GM13976 (cell line): Measurements from ENCODE around the gene LFNG.

Experiments
- DNase-seq: peaks from one replicate; pipeline ENCODE4 v3.0.0; 2012; ENCODE audit warnings: low spot score
- in situ Hi-C: fragments of 300-500 bp; cut with MboI; formaldehyde crosslinking; loops from one replicate; pipeline ENCODE4 v1.12.0; 2022; ENCODE audit warnings: low sequenced_read_pairs, mixed read lengths, inconsistent platforms; ENCODE audit not compliant: unreplicated experiment
- TF ChIP-seq, protein P1 (sequence below): IDR thresholded peaks from 2 replicates; pipeline ENCODE4 v1.5.1; 2012; ENCODE audit warnings: borderline replicate concordance, mild to moderate bottlenecking; ENCODE audit not compliant: insufficient read depth; ENCODE audit errors: extremely low read depth, missing control alignments, control extremely low read depth

The LFNG gene

GRCh38 chr7:2551418-2551817 lies 31.8 kb downstream of the LFNG start:
- DNase-seq = no peak
- in situ Hi-C loops = no loop called here
- TF ChIP-seq, protein P1, sequence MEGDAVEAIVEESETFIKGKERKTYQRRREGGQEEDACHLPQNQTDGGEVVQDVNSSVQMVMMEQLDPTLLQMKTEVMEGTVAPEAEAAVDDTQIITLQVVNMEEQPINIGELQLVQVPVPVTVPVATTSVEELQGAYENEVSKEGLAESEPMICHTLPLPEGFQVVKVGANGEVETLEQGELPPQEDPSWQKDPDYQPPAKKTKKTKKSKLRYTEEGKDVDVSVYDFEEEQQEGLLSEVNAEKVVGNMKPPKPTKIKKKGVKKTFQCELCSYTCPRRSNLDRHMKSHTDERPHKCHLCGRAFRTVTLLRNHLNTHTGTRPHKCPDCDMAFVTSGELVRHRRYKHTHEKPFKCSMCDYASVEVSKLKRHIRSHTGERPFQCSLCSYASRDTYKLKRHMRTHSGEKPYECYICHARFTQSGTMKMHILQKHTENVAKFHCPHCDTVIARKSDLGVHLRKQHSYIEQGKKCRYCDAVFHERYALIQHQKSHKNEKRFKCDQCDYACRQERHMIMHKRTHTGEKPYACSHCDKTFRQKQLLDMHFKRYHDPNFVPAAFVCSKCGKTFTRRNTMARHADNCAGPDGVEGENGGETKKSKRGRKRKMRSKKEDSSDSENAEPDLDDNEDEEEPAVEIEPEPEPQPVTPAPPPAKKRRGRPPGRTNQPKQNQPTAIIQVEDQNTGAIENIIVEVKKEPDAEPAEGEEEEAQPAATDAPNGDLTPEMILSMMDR = no peak

GRCh38 chr7:2553108-2553507 lies 33.5 kb downstream of the LFNG start:
- in situ Hi-C loops = no loop called here
- TF ChIP-seq, protein P1 = no peak
- no peak for DNase-seq

DNA sequence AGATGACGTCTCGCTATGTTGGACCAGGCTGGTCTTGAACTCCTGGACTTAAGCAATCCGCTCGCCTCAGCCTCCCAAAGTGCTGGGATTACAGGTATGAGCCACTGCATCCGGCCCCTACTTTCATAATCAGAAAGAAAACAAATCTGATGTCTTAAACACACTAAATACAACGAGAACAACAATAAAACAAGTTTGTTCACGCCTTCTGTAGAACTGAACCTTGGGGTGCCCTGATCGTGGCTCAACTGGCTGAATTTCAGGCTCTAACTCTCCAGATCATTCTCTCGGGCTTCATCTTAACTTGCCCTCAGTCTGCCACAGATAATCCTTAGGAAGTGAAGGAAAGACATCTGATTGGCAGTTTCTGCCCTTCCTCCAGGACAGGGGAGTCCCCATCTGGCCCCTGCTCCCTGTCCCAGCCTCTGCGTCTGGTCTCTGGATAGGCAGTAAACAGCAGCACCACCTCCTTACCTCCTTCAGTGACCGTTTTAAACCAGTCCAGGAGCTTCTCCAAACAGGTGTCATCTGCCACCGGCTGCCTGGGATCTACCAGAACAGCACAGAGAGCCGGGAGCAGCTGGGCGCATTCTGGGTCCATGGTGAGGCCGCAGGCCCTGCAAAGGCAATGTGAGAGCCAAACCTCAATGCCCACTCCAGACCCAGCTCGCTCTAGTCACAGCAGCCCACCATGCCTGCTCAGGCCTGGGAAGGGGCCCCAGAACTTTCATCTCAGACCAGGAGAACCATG lies 34.4 kb downstream of the LFNG start:
- in situ Hi-C loops = no loop called here
- no peak for DNase-seq
- TF ChIP-seq, protein P1 = no peak

- in situ Hi-C loops = no loop called here
- TF ChIP-seq, protein P1 = no peak
- peak; percentile 46 for DNase-seq
Observed at GRCh38 chr7:2554661-2555111, 35.1 kb downstream of the LFNG start.

GRCh38 chr7:2555121-2556052 lies 35.8 kb downstream of the LFNG start, which contains the start of gene BRAT1:
BRAT1 (minus strand) TSS chr7:2555524; CDS start chr7:2554431, 1,093 bp downstream.
- peak; percentile 98 for DNase-seq
- in situ Hi-C loops = no loop called here
- TF ChIP-seq, protein P1 = peak; percentile 41

GRCh38 chr7:2558629-2559282 lies 39.2 kb downstream of the LFNG start, which contains the start of gene IQCE:
IQCE (plus strand) TSS chr7:2558979; CDS start chr7:2559182, 203 bp downstream.
- DNase-seq = peak; percentile 94
- in situ Hi-C loops = no loop called here

More at GRCh38 chr7:2558629-2559282, 39.2 kb downstream of the LFNG start, which contains the start of gene IQCE:
- TF ChIP-seq, protein P1 = no peak
